Measurements from ENCODE around the gene TRAF5.
"Not testable (repeated sequence)": the region's sequence is repeated elsewhere in the genome, so short reads cannot be mapped to it uniquely, and the experiment has no call there.

Gene TRAF5

DNA sequence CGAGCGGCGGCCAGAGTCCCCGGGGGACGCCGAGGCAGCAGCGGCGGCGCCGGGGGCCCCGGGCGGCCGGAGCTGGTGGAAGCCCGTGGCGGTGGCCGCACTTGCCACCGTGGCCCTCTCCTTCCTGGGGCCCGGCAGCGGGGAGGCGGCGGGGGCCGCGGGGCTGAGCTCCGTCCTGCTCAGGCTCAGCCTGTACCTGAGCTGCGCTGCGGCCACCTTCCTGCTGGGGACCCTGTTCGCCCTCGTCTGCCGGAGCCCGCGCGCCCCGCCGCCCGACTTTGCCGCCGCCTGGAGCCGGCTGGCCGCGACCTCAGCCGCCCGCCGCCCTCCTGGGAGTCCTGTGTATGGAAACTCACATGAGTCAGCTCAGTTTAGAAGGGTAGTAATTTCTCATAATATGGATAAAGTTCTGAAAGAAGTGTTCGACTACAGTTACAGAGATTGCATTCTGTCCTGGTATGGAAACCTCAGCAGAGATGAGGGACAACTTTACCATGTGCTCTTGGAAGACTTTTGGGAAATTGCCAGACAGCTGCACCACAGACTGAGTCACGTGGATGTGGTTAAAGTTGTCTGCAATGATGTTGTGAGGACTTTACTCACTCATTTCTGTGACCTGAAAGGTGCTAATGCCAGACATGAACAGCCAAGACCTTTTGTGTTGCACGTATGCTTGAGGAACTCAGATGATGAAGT, 90.1 kb downstream of the TRAF5 start:
- H3K9me3 ChIP-seq (ENCODE audit: insufficient read depth, low read length, severe bottlenecking); H4K20me1 ChIP-seq (ENCODE audit: insufficient read depth, low read length); H3K4me2 ChIP-seq (ENCODE audit: insufficient read depth, low read length); H3K36me3 ChIP-seq (ENCODE audit: insufficient read depth, low read length); H3K9ac ChIP-seq (ENCODE audit: low read depth, low read length); H3K4me1 ChIP-seq (ENCODE audit: insufficient read depth, low read length); H3K27ac ChIP-seq (ENCODE audit: low read length); H3K4me3 ChIP-seq (ENCODE audit: low read depth in 1 of 2, low read length in 2 of 2); H3K79me2 ChIP-seq (ENCODE audit: insufficient read depth, low read length); H2AFZ ChIP-seq (ENCODE audit: low read depth, low read length): not testable (repeated sequence)
- peak; percentile 21 for DNase-seq
- H3K27me3 ChIP-seq (ENCODE audit: insufficient read depth, low read length, poor library complexity), result peaks cover 15% of the 10 kb centered on the region
- ATAC-seq (ENCODE audit: insufficient read depth, low read depth), result peak; percentile 83

DNA sequence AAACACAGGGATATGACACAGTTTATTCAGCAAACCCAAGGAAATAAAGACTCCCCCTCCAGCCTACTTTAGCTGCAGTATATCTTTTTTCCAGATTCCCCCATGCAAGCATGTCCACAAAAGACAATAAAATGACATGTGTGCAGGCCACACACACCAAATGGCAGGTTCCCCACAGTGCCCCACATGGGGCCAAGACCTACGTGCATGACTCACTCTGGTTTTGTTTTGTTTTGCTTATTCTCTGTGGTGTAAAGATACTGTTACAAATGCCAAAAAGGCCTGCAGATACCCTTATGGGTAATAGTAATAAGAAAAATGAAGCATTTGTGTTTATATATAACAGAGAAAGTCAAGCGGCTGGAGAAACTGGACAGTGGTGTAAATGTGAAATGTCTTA, 93.8 kb downstream of the TRAF5 start:
- DNase-seq (no peak), ATAC-seq (ENCODE audit: insufficient read depth, low read depth) (no peak)
- peaks cover 15% of the 10 kb centered on the region for H3K27me3 ChIP-seq (ENCODE audit: insufficient read depth, low read length, poor library complexity)
- no peaks in the 10 kb centered on the region for H3K36me3 ChIP-seq (ENCODE audit: insufficient read depth, low read length)
- H3K4me3 ChIP-seq (ENCODE audit: low read depth in 1 of 2, low read length in 2 of 2), result no peak overlapping the region
- H3K27ac ChIP-seq (ENCODE audit: low read length), result no peak overlapping the region
- no peaks in the 10 kb centered on the region for H4K20me1 ChIP-seq (ENCODE audit: insufficient read depth, low read length)
- H3K4me1 ChIP-seq (ENCODE audit: insufficient read depth, low read length), result no peaks in the 10 kb centered on the region
- TF ChIP-seq, protein P1, sequence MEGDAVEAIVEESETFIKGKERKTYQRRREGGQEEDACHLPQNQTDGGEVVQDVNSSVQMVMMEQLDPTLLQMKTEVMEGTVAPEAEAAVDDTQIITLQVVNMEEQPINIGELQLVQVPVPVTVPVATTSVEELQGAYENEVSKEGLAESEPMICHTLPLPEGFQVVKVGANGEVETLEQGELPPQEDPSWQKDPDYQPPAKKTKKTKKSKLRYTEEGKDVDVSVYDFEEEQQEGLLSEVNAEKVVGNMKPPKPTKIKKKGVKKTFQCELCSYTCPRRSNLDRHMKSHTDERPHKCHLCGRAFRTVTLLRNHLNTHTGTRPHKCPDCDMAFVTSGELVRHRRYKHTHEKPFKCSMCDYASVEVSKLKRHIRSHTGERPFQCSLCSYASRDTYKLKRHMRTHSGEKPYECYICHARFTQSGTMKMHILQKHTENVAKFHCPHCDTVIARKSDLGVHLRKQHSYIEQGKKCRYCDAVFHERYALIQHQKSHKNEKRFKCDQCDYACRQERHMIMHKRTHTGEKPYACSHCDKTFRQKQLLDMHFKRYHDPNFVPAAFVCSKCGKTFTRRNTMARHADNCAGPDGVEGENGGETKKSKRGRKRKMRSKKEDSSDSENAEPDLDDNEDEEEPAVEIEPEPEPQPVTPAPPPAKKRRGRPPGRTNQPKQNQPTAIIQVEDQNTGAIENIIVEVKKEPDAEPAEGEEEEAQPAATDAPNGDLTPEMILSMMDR (IDR thresholded peaks at IDR 0.05; ENCODE audit: borderline replicate concordance, extremely low read depth, low read length, poor library complexity, severe bottlenecking), result no peak
- TF ChIP-seq EZH2 (IDR thresholded peaks at IDR 0.05; ENCODE audit: borderline replicate concordance, low read depth, low read length, severe bottlenecking), result no peak
- no peak overlapping the region for H2AFZ ChIP-seq (ENCODE audit: low read depth, low read length)
- no peak overlapping the region for H3K9ac ChIP-seq (ENCODE audit: low read depth, low read length)
- H3K9me3 ChIP-seq (ENCODE audit: insufficient read depth, low read length, severe bottlenecking), result no peaks in the 10 kb centered on the region
- H3K79me2 ChIP-seq (ENCODE audit: insufficient read depth, low read length), result no peaks in the 10 kb centered on the region
- H3K4me2 ChIP-seq (ENCODE audit: insufficient read depth, low read length), result no peak overlapping the region

DNA sequence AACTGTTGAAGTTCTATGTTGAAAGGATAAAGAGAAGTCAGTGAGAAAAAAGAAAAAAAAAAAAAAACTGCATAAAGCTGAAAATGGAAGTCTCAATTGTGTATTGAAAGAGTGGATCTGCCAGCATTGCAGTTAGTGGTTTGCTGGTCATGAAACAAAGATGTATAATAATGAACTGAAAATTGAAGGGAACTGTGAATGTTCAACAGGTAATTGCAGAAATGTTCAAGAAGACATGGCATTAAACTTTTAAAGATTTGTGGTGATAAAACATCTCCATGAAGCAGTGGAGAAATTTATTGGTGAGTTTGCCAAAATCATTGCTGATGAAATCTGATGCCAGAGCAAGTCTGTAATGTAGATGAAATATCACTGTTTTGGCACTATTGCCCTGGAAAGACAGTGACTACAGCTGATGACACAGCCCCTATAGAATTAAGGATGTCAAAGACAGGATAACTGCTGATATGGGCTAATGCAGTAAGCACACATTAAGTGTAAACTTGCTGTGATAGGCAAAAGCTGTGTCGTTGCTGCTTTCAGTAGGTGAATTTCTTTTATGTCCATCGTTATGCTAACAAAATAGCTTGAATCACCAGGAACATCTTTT, 94.3 kb downstream of the TRAF5 start:
- Histone ChIP-seq H4K20me1 (ENCODE audit: insufficient read depth, low read length) (no peaks in the 10 kb centered on the region), H3K4me3 (ENCODE audit: low read depth in 1 of 2, low read length in 2 of 2) (no peak overlapping the region), H3K79me2 (ENCODE audit: insufficient read depth, low read length) (no peaks in the 10 kb centered on the region), H2AFZ (ENCODE audit: low read depth, low read length) (no peak overlapping the region), H3K4me1 (ENCODE audit: insufficient read depth, low read length) (no peaks in the 10 kb centered on the region), H3K27me3 (ENCODE audit: insufficient read depth, low read length, poor library complexity) (peaks cover 11% of the 10 kb centered on the region), H3K27ac (ENCODE audit: low read length) (no peak overlapping the region), H3K9ac (ENCODE audit: low read depth, low read length) (no peak overlapping the region), H3K36me3 (ENCODE audit: insufficient read depth, low read length) (no peaks in the 10 kb centered on the region), H3K4me2 (ENCODE audit: insufficient read depth, low read length) (no peak overlapping the region), H3K9me3 (ENCODE audit: insufficient read depth, low read length, severe bottlenecking) (no peaks in the 10 kb centered on the region)
- TF ChIP-seq EZH2 (IDR thresholded peaks at IDR 0.05; ENCODE audit: borderline replicate concordance, low read depth, low read length, severe bottlenecking), result no peak
- TF ChIP-seq, protein P1 (IDR thresholded peaks at IDR 0.05; ENCODE audit: borderline replicate concordance, extremely low read depth, low read length, poor library complexity, severe bottlenecking), result no peak
- no peak for ATAC-seq (ENCODE audit: insufficient read depth, low read depth)
- DNase-seq, result no peak

DNA sequence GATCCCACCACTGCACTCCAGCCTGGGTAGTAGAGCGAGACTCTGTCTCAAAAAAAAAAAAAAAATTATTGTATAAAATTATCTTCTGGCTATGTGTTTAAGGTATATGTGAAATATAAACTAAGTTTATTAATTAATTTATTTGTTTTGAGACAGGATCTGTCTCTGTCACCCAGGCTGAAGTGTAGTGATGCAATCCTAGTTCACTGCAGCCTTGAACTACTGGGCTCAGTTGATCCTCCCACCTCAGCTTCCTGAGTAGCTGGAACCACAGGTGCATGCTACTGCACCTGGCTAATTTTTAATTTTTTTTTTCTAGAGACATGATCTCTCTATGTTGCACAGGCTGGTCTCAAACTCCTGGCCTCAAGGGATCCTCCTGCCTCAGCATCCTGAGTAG, 97.4 kb downstream of the TRAF5 start:
- Histone ChIP-seq H3K4me1 (ENCODE audit: insufficient read depth, low read length) (no peaks in the 10 kb centered on the region), H3K27ac (ENCODE audit: low read length) (no peak overlapping the region), H3K4me2 (ENCODE audit: insufficient read depth, low read length) (no peak overlapping the region), H3K9ac (ENCODE audit: low read depth, low read length) (no peak overlapping the region), H4K20me1 (ENCODE audit: insufficient read depth, low read length) (no peaks in the 10 kb centered on the region), H3K9me3 (ENCODE audit: insufficient read depth, low read length, severe bottlenecking) (no peaks in the 10 kb centered on the region), H3K79me2 (ENCODE audit: insufficient read depth, low read length) (no peaks in the 10 kb centered on the region), H3K4me3 (ENCODE audit: low read depth in 1 of 2, low read length in 2 of 2) (no peak overlapping the region), H3K27me3 (ENCODE audit: insufficient read depth, low read length, poor library complexity) (no peaks in the 10 kb centered on the region), H3K36me3 (ENCODE audit: insufficient read depth, low read length) (no peaks in the 10 kb centered on the region), H2AFZ (ENCODE audit: low read depth, low read length) (no peak overlapping the region)
- ATAC-seq (ENCODE audit: insufficient read depth, low read depth), result no peak
- TF ChIP-seq, protein P1 (IDR thresholded peaks at IDR 0.05; ENCODE audit: borderline replicate concordance, extremely low read depth, low read length, poor library complexity, severe bottlenecking), result no peak
- TF ChIP-seq EZH2 (IDR thresholded peaks at IDR 0.05; ENCODE audit: borderline replicate concordance, low read depth, low read length, severe bottlenecking), result no peak
- no peak for DNase-seq
